ENCODE results near the gene GPATCH2L. TPM values are rescaled to one million over a fixed set of nuclear protein-coding genes. Genes with fewer than 3 reads are reported as not detected.

Gene GPATCH2L
- polyA plus RNA-seq, 2 of the 4 experiments (the other 2 are of a cell fraction): 19.6 to 30.9 TPM

DNA sequence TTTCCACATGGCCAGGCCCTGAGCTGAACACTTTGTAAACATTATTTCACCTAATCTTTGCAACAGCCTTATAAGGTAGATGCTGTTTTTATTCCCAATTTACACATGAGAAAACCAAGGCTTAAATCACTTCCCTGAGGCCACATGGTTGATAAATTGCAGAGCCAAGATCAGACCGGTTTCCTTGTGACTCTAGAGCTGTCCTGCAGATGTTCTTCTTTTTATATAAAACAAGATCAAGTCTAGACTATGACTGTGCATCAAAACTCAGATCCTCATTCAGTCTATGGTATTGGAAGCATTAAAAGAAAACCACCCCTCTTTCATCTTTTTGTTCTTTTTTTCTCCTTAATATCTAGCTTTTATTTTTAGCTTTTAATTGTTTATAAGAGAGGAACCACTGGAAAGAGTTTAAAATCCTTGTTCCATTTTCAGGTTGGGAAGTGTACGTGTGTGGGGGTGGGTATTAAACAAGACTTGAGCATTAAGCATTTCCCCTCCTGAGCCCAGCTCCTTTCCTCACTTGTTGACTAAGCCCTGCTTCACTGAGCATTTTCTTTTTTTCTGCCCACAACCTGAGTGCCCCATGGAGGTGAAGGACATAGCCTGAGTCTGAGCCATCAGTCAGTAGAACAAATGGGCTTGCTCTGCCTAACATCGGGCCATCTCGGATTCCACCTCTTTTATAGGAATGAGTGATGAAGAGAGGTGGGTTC, 45.4 kb downstream of the GPATCH2L start (continued):
- TF ChIP-seq, protein P1, sequence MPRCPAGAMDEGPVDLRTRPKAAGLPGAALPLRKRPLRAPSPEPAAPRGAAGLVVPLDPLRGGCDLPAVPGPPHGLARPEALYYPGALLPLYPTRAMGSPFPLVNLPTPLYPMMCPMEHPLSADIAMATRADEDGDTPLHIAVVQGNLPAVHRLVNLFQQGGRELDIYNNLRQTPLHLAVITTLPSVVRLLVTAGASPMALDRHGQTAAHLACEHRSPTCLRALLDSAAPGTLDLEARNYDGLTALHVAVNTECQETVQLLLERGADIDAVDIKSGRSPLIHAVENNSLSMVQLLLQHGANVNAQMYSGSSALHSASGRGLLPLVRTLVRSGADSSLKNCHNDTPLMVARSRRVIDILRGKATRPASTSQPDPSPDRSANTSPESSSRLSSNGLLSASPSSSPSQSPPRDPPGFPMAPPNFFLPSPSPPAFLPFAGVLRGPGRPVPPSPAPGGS (IDR thresholded peaks at IDR 0.05): no peak
- TF ChIP-seq BHLHE40 (IDR thresholded peaks at IDR 0.05; ENCODE audit: low read depth, low read length) (no peak), RNF2 (IDR thresholded peaks at IDR 0.05; ENCODE audit: borderline replicate concordance, low read depth) (no peak), FOXS1 (CRISPR knock-in tag; IDR thresholded peaks at IDR 0.05) (no peak), HOXB13 (CRISPR knock-in tag; IDR thresholded peaks at IDR 0.05; ENCODE audit: low read depth) (no peak), NR3C1 (IDR thresholded peaks at IDR 0.05) (no peak), FOSL2 (IDR thresholded peaks at IDR 0.05) (no peak), FOSL2 (CRISPR knock-in tag; IDR thresholded peaks at IDR 0.05) (no peak), TFCP2L1 (CRISPR knock-in tag; IDR thresholded peaks at IDR 0.05) (no peak), JUN (IDR thresholded peaks at IDR 0.05) (no peak)
- TF ChIP-seq, protein P2, sequence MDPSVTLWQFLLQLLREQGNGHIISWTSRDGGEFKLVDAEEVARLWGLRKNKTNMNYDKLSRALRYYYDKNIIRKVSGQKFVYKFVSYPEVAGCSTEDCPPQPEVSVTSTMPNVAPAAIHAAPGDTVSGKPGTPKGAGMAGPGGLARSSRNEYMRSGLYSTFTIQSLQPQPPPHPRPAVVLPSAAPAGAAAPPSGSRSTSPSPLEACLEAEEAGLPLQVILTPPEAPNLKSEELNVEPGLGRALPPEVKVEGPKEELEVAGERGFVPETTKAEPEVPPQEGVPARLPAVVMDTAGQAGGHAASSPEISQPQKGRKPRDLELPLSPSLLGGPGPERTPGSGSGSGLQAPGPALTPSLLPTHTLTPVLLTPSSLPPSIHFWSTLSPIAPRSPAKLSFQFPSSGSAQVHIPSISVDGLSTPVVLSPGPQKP (IDR thresholded peaks at IDR 0.05; ENCODE audit: low read depth, low read length): no peak

DNA sequence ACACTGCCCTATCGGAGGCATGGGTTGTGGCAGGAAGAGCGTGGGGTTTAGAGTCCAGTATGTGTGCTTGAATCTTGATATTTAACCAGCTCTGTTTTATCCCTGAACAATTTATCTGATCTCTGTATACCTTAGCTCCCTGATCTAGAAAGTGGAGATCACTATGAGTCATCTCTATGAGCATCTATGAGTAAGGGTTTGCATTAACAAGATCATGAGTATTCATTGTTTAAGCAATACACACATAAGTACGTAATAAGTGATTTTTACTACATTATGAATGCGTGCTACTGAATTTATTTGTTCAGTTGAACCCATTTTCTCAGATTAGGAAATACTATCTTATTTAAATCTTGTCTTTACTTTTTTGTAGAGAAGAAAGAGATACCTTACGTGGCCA, 49.4 kb downstream of the GPATCH2L start:
- TF ChIP-seq FOSL2 (IDR thresholded peaks at IDR 0.05): peak; percentile 61
- peak; percentile 95 for TF ChIP-seq FOSL2 (CRISPR knock-in tag; IDR thresholded peaks at IDR 0.05)
- no peak for TF ChIP-seq PHF8 (IDR thresholded peaks at IDR 0.05; ENCODE audit: borderline replicate concordance, low read depth)
- no peak for TF ChIP-seq EHF (CRISPR knock-in tag; IDR thresholded peaks at IDR 0.05)
- peak; percentile 11 to 63; a peak in 2 of 4 replicates for TF ChIP-seq CEBPB (IDR thresholded peaks at IDR 0.05)
- TF ChIP-seq RAD21 (conservative IDR thresholded peaks at IDR 0.05 in 1 of 2, IDR thresholded peaks at IDR 0.05 in 1 of 2): no peak
- peak; percentile 22; the same call in 1 of the 2 replicates for TF ChIP-seq GATA3 (IDR thresholded peaks at IDR 0.05; ENCODE audit: borderline replicate concordance)
- 0 out of 2 replicates have a peak, but pooled peaks have one; percentile 37 for TF ChIP-seq JUNB (IDR thresholded peaks at IDR 0.05)
- TF ChIP-seq, protein P3, sequence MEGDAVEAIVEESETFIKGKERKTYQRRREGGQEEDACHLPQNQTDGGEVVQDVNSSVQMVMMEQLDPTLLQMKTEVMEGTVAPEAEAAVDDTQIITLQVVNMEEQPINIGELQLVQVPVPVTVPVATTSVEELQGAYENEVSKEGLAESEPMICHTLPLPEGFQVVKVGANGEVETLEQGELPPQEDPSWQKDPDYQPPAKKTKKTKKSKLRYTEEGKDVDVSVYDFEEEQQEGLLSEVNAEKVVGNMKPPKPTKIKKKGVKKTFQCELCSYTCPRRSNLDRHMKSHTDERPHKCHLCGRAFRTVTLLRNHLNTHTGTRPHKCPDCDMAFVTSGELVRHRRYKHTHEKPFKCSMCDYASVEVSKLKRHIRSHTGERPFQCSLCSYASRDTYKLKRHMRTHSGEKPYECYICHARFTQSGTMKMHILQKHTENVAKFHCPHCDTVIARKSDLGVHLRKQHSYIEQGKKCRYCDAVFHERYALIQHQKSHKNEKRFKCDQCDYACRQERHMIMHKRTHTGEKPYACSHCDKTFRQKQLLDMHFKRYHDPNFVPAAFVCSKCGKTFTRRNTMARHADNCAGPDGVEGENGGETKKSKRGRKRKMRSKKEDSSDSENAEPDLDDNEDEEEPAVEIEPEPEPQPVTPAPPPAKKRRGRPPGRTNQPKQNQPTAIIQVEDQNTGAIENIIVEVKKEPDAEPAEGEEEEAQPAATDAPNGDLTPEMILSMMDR (IDR thresholded peaks at IDR 0.05): no peak
- H3K4me3 ChIP-seq: no peak overlapping the region
- ChIA-PET CTCF (interaction anchor here (0.6 to 2.1 kb wide), 2 partner anchors 16 to 151 kb away, joined by 3 to 6 read pairs; no protein-coding TSS in a partner anchor), POLR2A (no interaction called here)
- peaks cover 42% of the 10 kb centered on the region for H3K4me1 ChIP-seq
- peak overlapping the region; percentile 52 for H3K4me2 ChIP-seq
- WGBS (ENCODE audit: missing lambda C conversion rate): 41% methylated on average over 5 of the region's 5 CpGs
- no peak for FAIRE-seq
- H3K27ac ChIP-seq: peak overlapping the region in 1 of 2 experiments; percentile 61; a peak in 3 of 6 replicates
- ATAC-seq: peak; percentile 37 to 72; a peak in 3 of 6 replicates
- no peaks in the 10 kb centered on the region for H3K9me3 ChIP-seq
- peak; percentile 51 to 54 for DNase-seq (ENCODE audit: low read depth in 1 of 2, low spot score in 1 of 2)

Data from A549 (cell line).